WTC11 (cell line): ENCODE results near the gene TMEM9. TPM values are rescaled to one million over a fixed set of nuclear protein-coding genes. Genes with fewer than 3 reads are reported as not detected.

ENCODE experiments used
- ATAC-seq: fragments of 200-7000 bp; cut with Tn5 transposase; 2 replicates; pipeline ENCODE4 v1.10.0; 2021; ENCODE audit warnings: mild to moderate bottlenecking, moderate library complexity
- CTCF ChIA-PET: fragments of 300-600 bp; sonication (Branson Sonifier 250); formaldehyde crosslinking; loops from one replicate; lab custom pipeline; 2021; ENCODE audit warnings: antibody characterized with exemption; lab: Charles Lee
- POLR2A ChIA-PET: fragments of 350-600 bp; sonication (Branson Sonifier 250); formaldehyde crosslinking; loops from one replicate; lab custom pipeline; 2021; ENCODE audit warnings: antibody characterized with exemption; lab: Charles Lee
- DNase-seq: peaks from one replicate; pipeline ENCODE4 v3.0.0; 2021; ENCODE audit warnings: low spot score
- H3K27ac Mint-ChIP-seq: 2 replicates; pipeline ENCODE4 v1.8.0; 2021; ENCODE audit warnings: mixed read lengths
- H3K27me3 Mint-ChIP-seq: 2 replicates; pipeline ENCODE4 v1.8.0; 2021; ENCODE audit warnings: low read depth, mild to moderate bottlenecking, moderate library complexity, mixed read lengths
- H3K36me3 Mint-ChIP-seq: 2 replicates; pipeline ENCODE4 v1.8.0; 2021; ENCODE audit warnings: mixed read lengths
- H3K4me1 Mint-ChIP-seq: 2 replicates; pipeline ENCODE4 v1.8.0; 2022; ENCODE audit warnings: mixed read lengths
- H3K4me3 Mint-ChIP-seq: 2 replicates; pipeline ENCODE4 v1.8.0; 2021; ENCODE audit warnings: mild to moderate bottlenecking, moderate library complexity, mixed read lengths
- H3K9me3 Mint-ChIP-seq: 2 replicates; pipeline ENCODE4 v1.8.0; 2021; ENCODE audit warnings: mixed read lengths
- ATF2 ChIP-seq: sonication (generic); formaldehyde crosslinking; IDR thresholded peaks from 2 replicates; pipeline ENCODE4 v1.8.1; 2022; ENCODE audit warnings: low read depth, missing genetic modification reagents, borderline replicate concordance
- CTCF ChIP-seq: fragments of 200-600 bp; IDR thresholded peaks from 2 replicates; pipeline ENCODE4 v1.8.0; 2022; ENCODE audit warnings: antibody characterized with exemption
- ESRRA ChIP-seq: sonication (generic); formaldehyde crosslinking; IDR thresholded peaks from 2 replicates; pipeline ENCODE4 v1.8.1; 2022; ENCODE audit warnings: mild to moderate bottlenecking, missing genetic modification reagents, borderline replicate concordance
- ETV6 ChIP-seq: sonication (generic); formaldehyde crosslinking; IDR thresholded peaks from 2 replicates; pipeline ENCODE4 v1.8.1; 2022; ENCODE audit warnings: mild to moderate bottlenecking, missing genetic modification reagents
- FOXJ3 ChIP-seq: sonication (generic); formaldehyde crosslinking; IDR thresholded peaks from 2 replicates; pipeline ENCODE4 v1.9.0; 2021; ENCODE audit warnings: missing genetic modification reagents, mild to moderate bottlenecking, borderline replicate concordance
- GRHL2 ChIP-seq: fragments of 250-450 bp; sonication (Bioruptor Pico); IDR thresholded peaks from 2 replicates; pipeline ENCODE4 v1.8.0; 2022; ENCODE audit warnings: mild to moderate bottlenecking, moderate library complexity; ENCODE audit not compliant: insufficient replicate concordance, severe bottlenecking
- HMGA2 ChIP-seq: fragments of 250-450 bp; sonication (Bioruptor Pico); IDR thresholded peaks from 2 replicates; pipeline ENCODE4 v1.4.0; 2021; ENCODE audit warnings: mild to moderate bottlenecking, moderate library complexity
- HMGXB4 ChIP-seq: sonication (generic); formaldehyde crosslinking; IDR thresholded peaks from 2 replicates; pipeline ENCODE4 v1.8.1; 2023; ENCODE audit warnings: mild to moderate bottlenecking, moderate library complexity, missing genetic modification reagents
- MXD4 ChIP-seq: fragments of 250-450 bp; sonication (Bioruptor Pico); IDR thresholded peaks from 2 replicates; pipeline ENCODE4 v1.8.0; 2021; ENCODE audit warnings: mild to moderate bottlenecking, moderate library complexity, borderline replicate concordance
- NR2C2 ChIP-seq: sonication (generic); formaldehyde crosslinking; IDR thresholded peaks from 2 replicates; pipeline ENCODE4 v1.8.0; 2022; ENCODE audit warnings: mild to moderate bottlenecking, missing genetic modification reagents
- RORB ChIP-seq: fragments of 250-450 bp; sonication (Bioruptor Pico); IDR thresholded peaks from 2 replicates; pipeline ENCODE4 v1.9.0; 2021; ENCODE audit warnings: mild to moderate bottlenecking
- TP53 ChIP-seq: sonication (generic); formaldehyde crosslinking; IDR thresholded peaks from 2 replicates; pipeline ENCODE4 v1.8.1; 2023; ENCODE audit warnings: mild to moderate bottlenecking, missing genetic modification reagents
- USF2 ChIP-seq: sonication (generic); formaldehyde crosslinking; IDR thresholded peaks from 2 replicates; pipeline ENCODE4 v1.8.1; 2023; ENCODE audit warnings: mild to moderate bottlenecking, missing genetic modification reagents, moderate library complexity
- ZBTB43 ChIP-seq: sonication (generic); formaldehyde crosslinking; IDR thresholded peaks from 2 replicates; pipeline ENCODE4 v1.8.1; 2023; ENCODE audit warnings: mild to moderate bottlenecking, missing genetic modification reagents
- ZNF281 ChIP-seq: sonication (generic); formaldehyde crosslinking; IDR thresholded peaks from 2 replicates; pipeline ENCODE4 v1.8.0; 2023; ENCODE audit warnings: mild to moderate bottlenecking, missing genetic modification reagents
- ZNF396 ChIP-seq: fragments of 250-450 bp; sonication (Bioruptor Pico); IDR thresholded peaks from 2 replicates; pipeline ENCODE4 v1.8.0; 2021; ENCODE audit warnings: mild to moderate bottlenecking, moderate library complexity, borderline replicate concordance
- ZNF532 ChIP-seq: fragments of 250-450 bp; sonication (Bioruptor Pico); IDR thresholded peaks from 2 replicates; pipeline ENCODE4 v1.9.0; 2021; ENCODE audit warnings: mild to moderate bottlenecking, borderline replicate concordance
- ZNF671 ChIP-seq: fragments of 250-450 bp; sonication (Bioruptor Pico); IDR thresholded peaks from 2 replicates; pipeline ENCODE4 v1.8.0; 2021; ENCODE audit warnings: mild to moderate bottlenecking
- ZSCAN18 ChIP-seq: fragments of 250-450 bp; sonication (Bioruptor Pico); IDR thresholded peaks from 2 replicates; pipeline ENCODE4 v2.1.2; 2022; ENCODE audit warnings: mild to moderate bottlenecking, moderate library complexity
- total RNA-seq: library from RNA; stranded (reverse); gene quantifications from 3 replicates; pipeline ENCODE4 v1.2.3, GENCODE V29; 2021

Gene TMEM9
- total RNA-seq, 1 experiment from 2014 or later: 97.5 TPM

- H3K36me3 Mint-ChIP-seq: no peaks in the 10 kb centered on the region
- ChIA-PET POLR2A (no interaction called here), CTCF (no interaction called here)
- DNase-seq: no peak
- no peaks in the 10 kb centered on the region; the same call in 1 of the 2 replicates for H3K4me1 Mint-ChIP-seq
- peaks cover 11% of the 10 kb centered on the region for H3K27me3 Mint-ChIP-seq
- no peak for ATAC-seq
- H3K9me3 Mint-ChIP-seq: no peaks in the 10 kb centered on the region
- no peak overlapping the region for H3K4me3 Mint-ChIP-seq
- no peak overlapping the region for H3K27ac Mint-ChIP-seq
- TF ChIP-seq ZSCAN18 (no peak), RORB (CRISPR knock-in tag) (no peak), ATF2 (no peak), HMGXB4 (CRISPR knock-in tag) (no peak), HMGA2 (CRISPR knock-in tag) (no peak), ZBTB43 (no peak), ETV6 (no peak), CTCF (no peak), ESRRA (CRISPR knock-in tag) (no peak), FOXJ3 (CRISPR knock-in tag) (no peak), TP53 (no peak), ZNF281 (CRISPR knock-in tag) (no peak), ZNF671 (CRISPR knock-in tag) (no peak), NR2C2 (CRISPR knock-in tag) (no peak), GRHL2 (CRISPR knock-in tag) (no peak), MXD4 (CRISPR knock-in tag) (no peak), USF2 (no peak), ZNF396 (no peak), ZNF532 (CRISPR knock-in tag) (no peak)
These were observed 10.4 kb upstream of the TMEM9 start for GRCh38 chr1:201164645-201165044.
